KOPT-K1 (cell line): Measurements from ENCODE around the gene ARHGAP15.
"Not testable (repeated sequence)": the region's sequence is repeated elsewhere in the genome, so short reads cannot be mapped to it uniquely, and the experiment has no call there.

Experiments used
- H3K27ac ChIP-seq: fragments of 200-600 bp; sonication (generic); 2 replicates; pipeline ENCODE4 v1.5.1; 2016; ENCODE audit warnings: antibody characterized with exemption, mild to moderate bottlenecking, low read depth, low read length; ENCODE audit not compliant: poor library complexity, severe bottlenecking
- H3K36me3 ChIP-seq: fragments of 200-600 bp; sonication (generic); 2 replicates; pipeline ENCODE4 v1.5.1; 2017; ENCODE audit warnings: antibody characterized with exemption, mild to moderate bottlenecking, low read length, moderate library complexity; ENCODE audit not compliant: insufficient read depth
- H3K9me3 ChIP-seq: fragments of 200-600 bp; sonication (generic); 2 replicates; pipeline ENCODE4 v1.5.1; 2017; ENCODE audit warnings: antibody characterized with exemption, low read length, mild to moderate bottlenecking; ENCODE audit not compliant: insufficient read depth, poor library complexity, severe bottlenecking

The ARHGAP15 gene

DNA sequence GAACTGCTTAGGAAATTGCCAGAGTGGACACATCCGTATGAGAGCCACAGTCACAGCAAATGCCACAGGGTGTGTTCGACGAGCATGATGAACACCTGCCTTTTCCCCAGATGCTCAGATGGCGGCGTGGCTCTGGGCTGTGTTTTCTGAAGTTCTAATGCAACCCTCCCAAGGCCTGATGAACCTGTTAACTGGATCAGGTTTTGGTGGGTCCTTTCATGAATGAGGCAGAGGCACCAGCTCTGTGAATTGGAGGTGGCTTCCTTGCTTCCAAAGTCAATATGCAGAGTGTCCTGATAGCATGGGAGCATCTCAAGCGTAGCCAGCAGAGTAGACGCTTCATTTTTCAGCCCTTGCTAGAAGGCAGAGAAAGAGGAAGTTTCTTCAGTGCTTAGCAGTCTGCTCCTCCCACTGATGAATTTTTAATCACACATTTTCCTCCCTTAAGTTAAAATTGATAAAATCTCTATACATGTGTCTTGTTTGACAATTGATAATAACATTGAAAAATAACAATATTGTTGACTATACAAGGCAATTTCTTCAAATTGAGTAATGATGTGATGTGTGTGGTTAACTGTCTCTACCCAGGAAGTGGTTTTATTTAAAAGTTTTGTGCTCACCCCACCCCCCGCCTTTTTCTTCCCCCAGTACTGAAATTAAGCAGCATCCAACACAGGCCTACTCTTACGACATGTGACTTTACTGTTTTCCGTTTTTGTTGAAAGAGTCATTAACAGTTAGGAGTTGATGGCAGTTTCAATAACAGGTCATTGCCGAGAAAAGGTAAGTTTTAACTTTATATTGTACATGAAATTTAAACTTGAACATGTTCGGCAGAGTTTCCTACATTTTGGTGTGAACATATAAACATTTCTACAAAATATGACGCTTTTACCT, at the start of gene ARHGAP15:
TSS of gene ARHGAP15 (plus strand) at position 739 of the 900 bp plus-strand sequence.
- no peaks in the 10 kb centered on the region for H3K9me3 ChIP-seq
- H3K27ac ChIP-seq = peak within 1 kb of the TSS; percentile 88
- 0 out of 2 replicates have a peak, but pooled peaks cover 6% of the 10 kb centered on the region for H3K36me3 ChIP-seq

DNA sequence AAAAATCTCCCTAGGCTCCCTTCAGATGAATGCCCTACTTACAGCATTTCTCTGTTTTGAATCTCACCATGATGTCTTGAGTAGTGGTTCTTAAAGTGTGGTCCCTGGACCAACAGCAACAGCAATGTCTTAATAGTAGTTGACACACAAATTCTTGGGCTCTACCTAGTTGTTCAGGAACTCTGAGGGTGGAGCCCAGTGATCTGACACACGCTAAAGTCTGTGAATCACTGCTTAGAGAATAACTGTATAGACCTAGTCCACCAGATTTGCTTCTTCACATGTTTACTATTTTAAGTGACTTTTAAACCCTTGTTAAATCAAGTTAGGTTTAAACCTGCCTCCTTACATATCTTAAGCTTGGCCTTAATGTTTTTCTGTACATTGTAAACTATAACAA, 47.6 kb upstream of the ARHGAP15 start:
- Histone ChIP-seq H3K9me3 (no peaks in the 10 kb centered on the region), H3K27ac (no peak overlapping the region), H3K36me3 (no peaks in the 10 kb centered on the region)

DNA sequence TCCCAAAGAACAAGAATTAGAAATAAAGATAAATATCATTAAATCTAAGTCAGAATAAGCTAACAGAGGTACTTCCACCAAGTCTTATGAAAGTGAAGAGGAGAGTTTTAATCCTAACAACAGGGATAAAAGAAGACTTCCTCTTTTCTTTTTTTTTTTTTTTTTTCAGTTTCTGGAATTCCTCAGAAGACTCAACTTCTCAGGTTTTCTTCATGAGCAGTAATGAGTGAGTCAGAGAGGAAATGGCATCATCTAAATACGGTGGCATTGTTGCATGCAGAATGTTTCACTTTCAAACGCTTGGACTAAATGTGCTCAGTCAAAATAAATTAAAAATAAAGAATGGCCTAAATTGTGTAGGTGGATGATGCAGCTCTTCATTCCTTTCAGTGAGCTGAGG, 45.6 kb upstream of the ARHGAP15 start:
- no peak overlapping the region for H3K27ac ChIP-seq
- no peaks in the 10 kb centered on the region for H3K9me3 ChIP-seq
- H3K36me3 ChIP-seq = no peaks in the 10 kb centered on the region

DNA sequence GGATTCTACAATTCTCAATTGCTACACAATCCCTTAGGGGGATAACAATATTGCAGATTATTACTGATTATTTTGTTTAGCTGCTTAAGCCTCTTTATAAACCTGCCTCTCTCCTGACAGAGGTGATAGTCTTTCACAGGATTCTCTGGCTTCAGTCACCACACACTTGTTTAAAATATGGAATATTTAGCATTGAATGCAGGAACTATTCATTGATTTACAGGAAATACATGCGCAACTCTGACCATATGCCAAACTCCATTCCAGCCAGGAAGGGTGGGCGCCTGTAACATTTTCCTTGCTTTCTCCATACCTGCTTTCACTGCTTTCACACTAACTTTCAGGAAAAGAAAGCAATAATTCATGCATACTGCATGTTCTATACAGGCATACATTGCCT, 44.8 kb upstream of the ARHGAP15 start:
- Histone ChIP-seq H3K36me3 (no peaks in the 10 kb centered on the region), H3K27ac (no peak overlapping the region), H3K9me3 (no peaks in the 10 kb centered on the region)

DNA sequence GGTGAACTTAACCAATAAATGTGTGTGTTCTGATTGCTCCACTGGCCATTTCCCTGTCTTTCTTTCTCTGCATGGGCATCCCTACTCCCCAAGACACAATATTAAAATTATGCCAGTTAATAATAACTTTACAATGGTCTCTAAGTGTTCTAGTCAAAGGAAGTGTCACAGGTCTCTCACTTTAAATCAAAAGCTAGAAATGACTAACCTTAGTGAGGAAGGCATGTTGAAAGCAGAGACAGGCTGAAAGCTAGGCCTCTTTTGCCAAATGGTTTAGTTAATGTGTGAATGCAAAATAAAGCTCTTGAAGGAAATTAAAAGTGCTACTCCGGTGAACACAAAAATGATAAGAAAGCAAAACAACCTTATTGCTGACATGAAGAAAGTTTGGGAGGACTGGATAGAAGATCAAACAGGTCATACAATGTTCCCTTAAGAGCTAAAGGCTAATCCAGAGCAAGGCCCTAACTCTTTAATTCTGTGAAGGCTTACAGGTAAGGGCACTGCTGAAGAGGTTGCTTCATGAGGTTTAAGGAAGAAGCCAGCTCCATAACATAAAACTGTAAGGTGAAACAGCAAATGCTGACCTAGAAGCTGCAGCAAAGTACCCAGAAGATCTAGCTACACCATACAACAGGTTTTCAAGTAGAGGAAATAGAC, 44.0 kb upstream of the ARHGAP15 start:
- no peak overlapping the region for H3K27ac ChIP-seq
- no peaks in the 10 kb centered on the region for H3K36me3 ChIP-seq
- H3K9me3 ChIP-seq = no peaks in the 10 kb centered on the region

DNA sequence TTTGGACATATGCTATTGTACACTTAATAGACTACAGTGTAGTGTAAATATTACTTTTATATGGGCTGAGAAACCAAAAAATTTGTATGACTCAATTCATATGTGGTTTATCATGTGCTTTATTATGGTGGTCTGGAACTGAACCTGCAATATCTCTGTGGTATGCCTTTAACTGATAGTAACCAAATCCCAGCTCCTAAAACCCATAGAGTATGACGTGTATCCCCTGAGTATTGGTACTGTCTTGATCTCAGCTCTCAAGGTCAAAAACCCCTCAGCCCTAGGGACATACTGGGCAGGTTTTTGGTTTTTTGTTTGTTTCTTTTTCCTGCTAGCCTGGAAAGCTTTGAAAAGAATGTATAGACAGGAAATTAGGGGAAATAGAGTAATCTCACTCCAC, 42.2 kb upstream of the ARHGAP15 start:
- H3K9me3 ChIP-seq = no peaks in the 10 kb centered on the region
- H3K36me3 ChIP-seq = no peaks in the 10 kb centered on the region
- no peak overlapping the region for H3K27ac ChIP-seq

DNA sequence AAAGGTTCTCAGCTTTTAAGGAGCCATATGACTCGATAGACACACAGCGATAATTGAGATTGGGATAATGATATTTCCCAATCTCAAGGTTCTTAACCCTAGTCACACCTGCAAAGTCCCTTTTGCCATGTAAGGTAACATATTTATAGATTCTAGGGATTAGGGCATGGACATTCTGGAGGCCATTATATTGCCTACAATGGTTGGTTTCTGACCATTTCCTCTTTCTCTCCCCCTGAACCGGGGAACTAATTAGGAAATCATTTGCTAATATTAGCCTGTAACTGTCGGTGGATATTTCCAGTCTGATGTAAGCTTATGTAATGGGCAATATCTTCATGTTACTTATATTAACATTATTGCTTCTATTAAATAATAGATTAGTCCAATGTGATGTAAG, 40.8 kb upstream of the ARHGAP15 start:
- no peaks in the 10 kb centered on the region for H3K9me3 ChIP-seq
- no peaks in the 10 kb centered on the region for H3K36me3 ChIP-seq
- no peak overlapping the region for H3K27ac ChIP-seq

GRCh38 chr2:143089520-143089919, 39.7 kb upstream of the ARHGAP15 start:
- not testable (repeated sequence) for H3K9me3 ChIP-seq, H3K36me3 ChIP-seq, H3K27ac ChIP-seq

- H3K36me3 ChIP-seq = no peaks in the 10 kb centered on the region
- no peaks in the 10 kb centered on the region for H3K9me3 ChIP-seq
- H3K27ac ChIP-seq = peak overlapping the region; percentile 62
These were observed 18.3 kb upstream of the ARHGAP15 start for GRCh38 chr2:143110758-143111428.

GRCh38 chr2:143117225-143117624, 12.0 kb upstream of the ARHGAP15 start:
- Histone ChIP-seq H3K9me3 (no peaks in the 10 kb centered on the region), H3K27ac (no peak overlapping the region), H3K36me3 (no peaks in the 10 kb centered on the region)

- Histone ChIP-seq H3K27ac (peak overlapping the region; percentile 58), H3K9me3 (no peaks in the 10 kb centered on the region), H3K36me3 (no peaks in the 10 kb centered on the region)
These were observed 8.1 kb upstream of the ARHGAP15 start for GRCh38 chr2:143121079-143121478.

DNA sequence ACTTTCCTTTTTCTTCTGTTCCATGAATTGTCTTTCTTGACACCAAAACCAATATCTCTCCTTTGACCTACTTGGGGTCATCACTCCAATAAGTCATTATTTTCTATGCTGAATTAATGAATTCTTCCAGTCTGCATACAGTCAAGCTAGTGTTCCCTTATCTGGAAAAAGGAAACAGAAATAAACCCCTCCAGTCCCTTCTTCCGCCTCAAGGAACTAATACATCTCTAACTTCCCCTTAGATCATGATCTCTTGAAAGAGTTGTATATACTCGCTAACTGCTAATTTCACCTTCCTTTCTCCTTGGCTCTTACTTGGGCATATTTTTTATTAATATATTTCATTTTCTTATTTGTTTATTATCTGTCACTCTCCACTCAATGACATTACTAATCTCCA, 7.3 kb upstream of the ARHGAP15 start:
- Histone ChIP-seq H3K27ac (peak overlapping the region; percentile 58), H3K9me3 (no peaks in the 10 kb centered on the region), H3K36me3 (no peaks in the 10 kb centered on the region)

- no peaks in the 10 kb centered on the region for H3K9me3 ChIP-seq
- no peaks in the 10 kb centered on the region for H3K36me3 ChIP-seq
- peak overlapping the region; percentile 88 for H3K27ac ChIP-seq
These were observed 5.3 kb upstream of the ARHGAP15 start for GRCh38 chr2:143123911-143124310.

DNA sequence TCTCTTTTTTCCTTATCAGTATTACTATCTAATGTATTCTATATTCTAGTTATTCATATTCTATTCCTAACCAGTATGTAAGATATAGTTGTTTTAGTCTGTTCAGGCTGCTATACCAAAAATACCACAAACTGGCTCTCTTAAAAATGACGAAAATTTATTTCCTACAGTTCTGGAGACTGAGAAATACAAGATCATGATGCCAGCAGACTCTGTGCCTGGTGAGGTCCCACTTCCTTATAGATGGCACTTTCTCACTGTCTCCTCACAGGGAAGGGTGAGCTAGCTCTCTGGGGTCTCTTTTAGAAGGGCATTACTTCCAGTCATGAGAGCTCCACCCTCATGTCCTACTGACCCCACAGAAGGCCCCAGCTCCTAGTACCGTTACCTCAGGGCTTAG, 4.8 kb upstream of the ARHGAP15 start:
- Histone ChIP-seq H3K9me3 (no peaks in the 10 kb centered on the region), H3K36me3 (no peaks in the 10 kb centered on the region), H3K27ac (peak overlapping the region; percentile 88)

GRCh38 chr2:143125717-143126116, 3.5 kb upstream of the ARHGAP15 start:
- peak overlapping the region; percentile 88 for H3K27ac ChIP-seq
- H3K36me3 ChIP-seq = no peaks in the 10 kb centered on the region
- no peaks in the 10 kb centered on the region for H3K9me3 ChIP-seq
